ENCODE measurements around the gene SSTR3.

DNA sequence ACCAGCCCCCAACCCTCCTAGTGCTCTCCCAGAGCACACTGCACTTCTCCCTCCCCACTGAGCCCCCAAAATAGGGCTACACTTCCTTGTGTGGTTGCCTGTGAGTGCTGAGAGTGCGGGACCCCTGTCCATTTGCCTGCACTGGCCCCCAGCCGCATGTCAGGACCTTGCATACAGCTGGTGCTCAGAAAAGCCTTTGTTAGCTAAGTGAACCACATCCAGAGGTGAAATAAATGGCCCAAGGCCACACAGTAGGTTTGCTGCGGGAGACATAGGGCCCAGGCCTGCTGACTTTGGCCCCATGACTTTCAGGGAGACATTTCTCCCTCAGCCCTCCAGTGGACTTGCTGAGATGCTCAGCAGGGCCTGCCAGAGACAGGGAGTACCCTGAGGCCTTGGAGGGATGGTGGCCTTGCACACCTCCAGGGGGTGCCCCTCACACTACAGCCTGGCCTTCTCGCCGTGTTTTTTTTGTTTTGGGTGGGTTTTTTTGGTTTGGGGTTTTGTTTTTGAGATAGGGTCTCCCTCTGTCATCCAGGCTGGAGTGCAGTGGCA, 10.2 kb downstream of the SSTR3 start:
- TF ChIP-seq POLR2A (IDR thresholded peaks at IDR 0.05) (no peak), CTCF (IDR thresholded peaks at IDR 0.05) (no peak)
